T-helper 2 cell treated with Interferon-gamma antibody and Interleukin-4, amounts not matched to agents 5 μg/mL and 100 μg/mL, for 36 hours (primary cell): ENCODE measurements around the gene PSMB2.
"Not testable (repeated sequence)": the region's sequence is repeated elsewhere in the genome, so short reads cannot be mapped to it uniquely, and the experiment has no call there.

Experiments used
- DNase-seq: peaks from one replicate; pipeline ENCODE4 v3.0.0; 2021; ENCODE audit warnings: low spot score
- H3K27ac Mint-ChIP-seq: one replicate; pipeline ENCODE4 v1.8.0; 2021; ENCODE audit warnings: mild to moderate bottlenecking, mixed read lengths
- H3K27me3 Mint-ChIP-seq: one replicate; pipeline ENCODE4 v1.8.0; 2021; ENCODE audit warnings: low read depth, mixed read lengths
- H3K36me3 Mint-ChIP-seq: one replicate; pipeline ENCODE4 v1.8.0; 2021; ENCODE audit warnings: low read depth, mixed read lengths
- H3K4me1 Mint-ChIP-seq: one replicate; pipeline ENCODE4 v1.8.0; 2021; ENCODE audit warnings: low read depth, mixed read lengths
- H3K4me3 Mint-ChIP-seq: one replicate; pipeline ENCODE4 v1.8.0; 2022; ENCODE audit warnings: mild to moderate bottlenecking, moderate library complexity, mixed read lengths
- H3K9me3 Mint-ChIP-seq: one replicate; pipeline ENCODE4 v1.8.0; 2021; ENCODE audit warnings: mixed read lengths

PSMB2 gene

DNA sequence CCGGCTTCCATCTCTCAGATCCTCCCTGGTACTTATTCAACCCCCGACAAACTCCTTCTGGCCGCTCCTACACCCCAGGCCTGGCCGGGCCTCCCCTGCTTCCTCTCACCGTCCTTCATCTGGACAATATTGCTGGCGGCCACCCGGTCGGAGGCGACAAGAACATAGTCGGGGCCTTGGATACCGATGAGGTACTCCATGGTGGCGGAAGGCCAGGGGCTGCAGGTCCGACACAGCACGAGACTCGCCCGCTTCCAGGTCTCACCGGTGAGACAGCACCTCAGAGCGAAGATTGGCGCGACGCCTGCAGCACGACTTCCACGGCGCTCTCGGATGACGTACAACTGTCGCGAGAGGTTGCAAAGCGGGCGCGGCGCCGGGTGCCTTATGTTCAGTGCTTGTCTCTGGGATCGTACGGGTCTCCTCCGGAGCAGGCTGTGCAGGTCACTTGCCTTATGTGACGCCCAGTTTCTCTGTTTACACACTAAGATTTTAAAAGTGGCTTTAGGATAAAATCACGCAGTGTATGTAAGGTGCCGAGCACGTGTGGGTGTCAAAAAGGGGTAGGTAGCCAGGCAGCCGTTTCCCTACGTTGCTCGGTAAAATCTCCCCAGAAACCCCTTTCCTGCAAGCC, at the start of gene PSMB2:
PSMB2 (minus strand) TSS at position 294 of the 634 bp plus-strand sequence; CDS start at position 200, 94 bp downstream.
- Mint-ChIP-seq H3K27me3 (peaks cover 31% of the 10 kb centered on the region), H3K9me3 (no peaks in the 10 kb centered on the region), H3K27ac (peak within 1 kb of the TSS; percentile 99), H3K36me3 (peaks cover 15% of the 10 kb centered on the region), H3K4me3 (peak within 1 kb of the TSS; percentile 98), H3K4me1 (peaks cover 34% of the 10 kb centered on the region)
- peak; percentile 96 for DNase-seq

- no peak for DNase-seq
- H3K4me3 Mint-ChIP-seq = no peak overlapping the region
- H3K27me3 Mint-ChIP-seq = peaks cover 32% of the 10 kb centered on the region
- H3K9me3 Mint-ChIP-seq = no peaks in the 10 kb centered on the region
- H3K36me3 Mint-ChIP-seq = no peaks in the 10 kb centered on the region
- no peak overlapping the region for H3K27ac Mint-ChIP-seq
- no peaks in the 10 kb centered on the region for H3K4me1 Mint-ChIP-seq
Observed at GRCh38 chr1:35691080-35691479, 49.8 kb upstream of the PSMB2 start.

DNA sequence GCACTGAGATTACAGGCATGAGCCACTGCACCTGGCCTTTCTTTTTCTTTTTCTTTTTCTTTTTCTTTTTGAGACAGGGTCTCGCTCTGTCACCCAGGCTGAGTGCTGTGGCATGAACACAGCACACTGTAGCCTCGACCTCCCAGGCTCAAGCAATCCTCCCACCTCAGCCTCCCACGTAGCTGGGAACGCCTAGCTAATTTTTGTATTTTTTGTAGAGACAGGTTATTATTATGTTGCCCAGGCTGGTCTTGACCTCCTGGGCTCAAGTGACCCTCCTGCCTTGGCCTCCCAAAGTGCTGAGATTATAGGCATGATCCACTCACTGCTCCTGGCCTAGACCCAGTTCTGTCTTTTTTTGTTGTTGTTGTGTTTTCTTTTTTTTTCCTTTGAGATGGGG, 48.8 kb upstream of the PSMB2 start:
- not testable (repeated sequence) for H3K4me1 Mint-ChIP-seq, H3K27ac Mint-ChIP-seq, DNase-seq, H3K4me3 Mint-ChIP-seq, H3K36me3 Mint-ChIP-seq, H3K9me3 Mint-ChIP-seq
- H3K27me3 Mint-ChIP-seq = peaks cover 32% of the 10 kb centered on the region

DNA sequence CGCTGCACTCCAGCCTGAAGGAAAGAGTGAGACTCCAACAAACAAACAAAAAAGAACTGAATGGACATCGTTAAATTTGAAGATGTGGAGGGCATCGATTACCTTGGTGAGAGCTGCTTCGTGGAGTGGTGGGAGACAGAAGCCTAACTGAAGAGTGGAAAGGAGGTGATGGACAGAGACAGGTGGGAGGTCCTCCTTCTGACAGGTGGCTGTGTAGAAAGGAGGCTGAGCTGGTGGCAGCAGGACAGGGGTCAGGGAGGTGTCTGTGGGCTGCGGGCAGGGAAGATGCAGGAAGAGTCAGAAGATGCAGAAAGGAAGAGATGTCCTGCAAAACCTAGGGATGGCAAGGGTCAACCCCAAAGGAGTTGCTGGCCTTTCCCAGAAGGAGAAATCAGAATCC, 46.8 kb upstream of the PSMB2 start:
- Mint-ChIP-seq H3K9me3 (no peaks in the 10 kb centered on the region), H3K4me3 (no peak overlapping the region), H3K4me1 (no peaks in the 10 kb centered on the region), H3K27me3 (peaks cover 40% of the 10 kb centered on the region), H3K27ac (no peak overlapping the region), H3K36me3 (no peaks in the 10 kb centered on the region)
- DNase-seq = no peak

DNA sequence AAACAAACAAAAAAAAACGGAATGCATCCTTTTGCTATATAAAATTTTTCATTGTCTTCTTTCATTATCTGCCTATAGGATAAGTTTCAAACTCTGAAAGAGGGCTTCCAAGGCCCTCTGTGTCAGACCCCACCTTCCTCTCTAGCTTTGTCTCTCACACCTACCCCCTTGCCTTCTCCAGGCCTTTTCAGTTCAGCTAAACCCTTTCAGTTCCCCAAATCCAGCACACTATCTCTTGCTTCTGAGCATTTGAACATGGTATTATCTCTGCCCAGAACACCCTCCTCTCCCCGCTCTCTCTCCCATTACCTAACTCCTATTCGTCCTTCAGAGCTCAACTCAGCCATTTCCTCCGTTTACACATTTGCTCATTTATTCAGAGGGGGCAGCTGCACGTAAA, 41.7 kb upstream of the PSMB2 start:
- DNase-seq = no peak
- H3K4me1 Mint-ChIP-seq = no peaks in the 10 kb centered on the region
- peaks cover 29% of the 10 kb centered on the region for H3K27me3 Mint-ChIP-seq
- H3K9me3 Mint-ChIP-seq = no peaks in the 10 kb centered on the region
- no peaks in the 10 kb centered on the region for H3K36me3 Mint-ChIP-seq
- no peak overlapping the region for H3K4me3 Mint-ChIP-seq
- H3K27ac Mint-ChIP-seq = no peak overlapping the region

DNA sequence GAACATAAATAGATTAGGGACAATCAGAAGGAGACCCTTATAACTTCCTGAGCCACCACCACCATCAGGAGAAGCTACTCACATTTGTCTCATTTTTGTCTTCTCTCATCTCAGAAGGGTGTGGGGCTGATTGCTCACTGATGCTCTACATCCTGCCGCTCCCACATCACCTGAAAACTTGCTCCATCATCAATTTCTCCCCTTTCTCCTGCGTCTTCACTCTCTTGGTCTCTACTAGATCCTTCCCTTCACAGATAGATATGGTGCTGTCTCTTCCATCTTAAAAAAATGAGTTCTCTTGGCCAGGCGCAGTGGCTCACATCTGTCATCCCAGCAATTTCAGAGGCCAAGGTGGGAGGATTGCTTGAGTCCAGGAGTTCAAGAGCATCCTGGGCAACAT, 38.9 kb upstream of the PSMB2 start:
- Mint-ChIP-seq H3K4me3 (no peak overlapping the region), H3K9me3 (no peaks in the 10 kb centered on the region), H3K27ac (no peak overlapping the region), H3K36me3 (no peaks in the 10 kb centered on the region), H3K27me3 (peaks cover 21% of the 10 kb centered on the region), H3K4me1 (no peaks in the 10 kb centered on the region)
- no peak for DNase-seq

- H3K4me3 Mint-ChIP-seq = no peak overlapping the region
- no peaks in the 10 kb centered on the region for H3K36me3 Mint-ChIP-seq
- H3K9me3 Mint-ChIP-seq = no peaks in the 10 kb centered on the region
- no peak overlapping the region for H3K27ac Mint-ChIP-seq
- no peaks in the 10 kb centered on the region for H3K4me1 Mint-ChIP-seq
- no peak for DNase-seq
- H3K27me3 Mint-ChIP-seq = peaks cover 11% of the 10 kb centered on the region
Observed at GRCh38 chr1:35675773-35676172, 34.4 kb upstream of the PSMB2 start.

DNA sequence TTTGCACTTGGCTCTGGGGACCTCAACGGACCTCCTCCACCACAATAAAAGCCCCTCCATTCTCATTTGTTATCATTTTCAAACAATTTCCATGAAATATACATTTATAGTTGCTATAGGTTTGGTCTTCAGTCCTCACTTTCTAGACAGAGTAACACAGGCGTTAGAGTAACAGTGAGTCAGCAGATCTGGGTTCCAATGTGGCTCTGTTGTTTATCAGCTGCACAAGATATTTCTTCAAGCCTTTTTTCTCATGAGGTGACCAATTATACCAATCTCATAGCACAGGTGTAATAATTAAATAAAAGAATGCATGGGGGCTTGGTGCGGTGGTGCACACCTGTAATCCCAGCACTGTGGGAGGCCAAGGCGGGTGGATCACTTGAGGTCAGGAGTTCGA, 32.8 kb upstream of the PSMB2 start:
- H3K9me3 Mint-ChIP-seq = no peaks in the 10 kb centered on the region
- H3K27me3 Mint-ChIP-seq = peaks cover 14% of the 10 kb centered on the region
- no peaks in the 10 kb centered on the region for H3K36me3 Mint-ChIP-seq
- H3K4me1 Mint-ChIP-seq = no peaks in the 10 kb centered on the region
- DNase-seq = no peak
- H3K27ac Mint-ChIP-seq = no peak overlapping the region
- no peak overlapping the region for H3K4me3 Mint-ChIP-seq

GRCh38 chr1:35672116-35672515, 30.8 kb upstream of the PSMB2 start:
- Mint-ChIP-seq H3K27me3 (peaks cover 19% of the 10 kb centered on the region), H3K27ac (no peak overlapping the region), H3K4me3 (no peak overlapping the region), H3K36me3 (no peaks in the 10 kb centered on the region), H3K9me3 (no peaks in the 10 kb centered on the region), H3K4me1 (no peaks in the 10 kb centered on the region)
- DNase-seq = no peak

DNA sequence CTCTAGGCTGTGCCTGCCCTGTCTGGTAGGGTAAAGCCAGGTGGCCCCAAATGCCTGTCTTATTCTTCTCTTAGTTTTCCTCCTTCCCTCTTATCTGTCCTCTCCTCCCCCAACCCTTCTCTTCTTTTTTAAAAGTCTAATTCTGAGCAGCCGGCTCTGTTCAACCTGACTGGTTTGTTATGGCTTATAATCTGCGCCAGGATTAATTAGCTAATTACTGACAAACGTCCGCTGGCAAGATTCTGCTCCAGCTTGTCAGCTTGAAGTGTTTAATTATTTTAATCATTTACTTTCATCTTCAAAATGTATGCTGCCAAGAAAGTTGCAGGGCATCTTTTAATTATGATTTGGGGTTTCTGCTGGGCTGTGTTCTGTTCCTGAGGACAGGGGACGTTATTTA, 27.2 kb upstream of the PSMB2 start:
- H3K27me3 Mint-ChIP-seq = peaks cover 24% of the 10 kb centered on the region

DNA sequence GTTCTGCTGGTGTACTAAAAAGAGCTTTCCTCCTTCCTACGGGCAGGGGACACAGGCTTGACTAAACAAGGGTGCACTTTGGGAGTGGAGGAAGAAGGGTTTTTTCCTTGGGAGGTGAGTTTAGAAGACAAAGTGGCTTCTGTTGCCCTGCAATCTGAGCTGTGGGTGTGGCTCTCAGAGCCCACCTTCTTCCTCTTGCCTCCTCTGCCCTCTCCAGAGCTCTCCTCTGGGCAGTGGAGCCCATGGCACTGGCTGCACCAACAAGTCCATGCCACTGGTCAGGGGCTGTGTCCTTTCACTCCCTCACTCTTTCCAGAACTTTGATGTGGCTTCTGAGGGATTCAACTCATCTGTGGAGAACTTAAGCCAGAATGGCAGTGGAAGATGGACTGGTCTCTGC, 25.6 kb upstream of the PSMB2 start:
- Mint-ChIP-seq H3K27me3 (peaks cover 18% of the 10 kb centered on the region), H3K4me3 (no peak overlapping the region), H3K27ac (no peak overlapping the region), H3K36me3 (no peaks in the 10 kb centered on the region), H3K4me1 (no peaks in the 10 kb centered on the region), H3K9me3 (no peaks in the 10 kb centered on the region)
- DNase-seq = no peak

More for the DNA sequence above, 27.2 kb upstream of the PSMB2 start:
- no peaks in the 10 kb centered on the region for H3K4me1 Mint-ChIP-seq
- no peak overlapping the region for H3K27ac Mint-ChIP-seq
- H3K4me3 Mint-ChIP-seq = no peak overlapping the region
- no peak for DNase-seq
- no peaks in the 10 kb centered on the region for H3K9me3 Mint-ChIP-seq
- no peaks in the 10 kb centered on the region for H3K36me3 Mint-ChIP-seq

DNA sequence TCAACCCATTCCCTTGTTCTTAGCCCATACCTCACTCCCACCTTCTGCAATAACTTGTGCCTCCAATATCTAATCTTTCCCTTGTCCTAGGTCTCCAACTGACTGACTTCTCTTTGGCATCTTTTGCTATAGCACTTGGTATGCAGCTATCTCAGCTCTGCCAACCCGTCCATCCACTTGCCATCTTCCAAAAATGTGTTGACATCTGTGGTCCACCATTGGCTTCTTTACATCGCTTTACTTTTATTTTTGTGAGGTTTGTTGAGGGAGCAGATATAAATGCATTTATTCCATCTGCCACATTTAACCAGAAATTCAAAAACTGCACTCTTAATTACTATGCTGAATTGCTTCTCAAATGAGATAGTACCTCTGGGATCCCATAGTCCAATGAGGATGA, 24.9 kb upstream of the PSMB2 start:
- no peak overlapping the region for H3K27ac Mint-ChIP-seq
- no peak overlapping the region for H3K4me3 Mint-ChIP-seq
- no peaks in the 10 kb centered on the region for H3K4me1 Mint-ChIP-seq
- H3K27me3 Mint-ChIP-seq = peaks cover 18% of the 10 kb centered on the region
- H3K9me3 Mint-ChIP-seq = no peaks in the 10 kb centered on the region
- no peak for DNase-seq
- H3K36me3 Mint-ChIP-seq = no peaks in the 10 kb centered on the region

GRCh38 chr1:35663434-35663833, 22.1 kb upstream of the PSMB2 start:
- H3K27ac Mint-ChIP-seq = no peak overlapping the region
- DNase-seq = no peak
- no peaks in the 10 kb centered on the region for H3K9me3 Mint-ChIP-seq
- H3K4me3 Mint-ChIP-seq = no peak overlapping the region
- peaks cover 16% of the 10 kb centered on the region for H3K27me3 Mint-ChIP-seq
- H3K36me3 Mint-ChIP-seq = no peaks in the 10 kb centered on the region
- H3K4me1 Mint-ChIP-seq = no peaks in the 10 kb centered on the region

- Mint-ChIP-seq H3K36me3 (no peaks in the 10 kb centered on the region), H3K27me3 (peaks cover 9% of the 10 kb centered on the region), H3K4me3 (no peak overlapping the region), H3K27ac (no peak overlapping the region), H3K4me1 (no peaks in the 10 kb centered on the region), H3K9me3 (no peaks in the 10 kb centered on the region)
- no peak for DNase-seq
Observed at GRCh38 chr1:35661474-35661795, 20.1 kb upstream of the PSMB2 start.
